Middle frontal gyrus (tissue), 1 donor: ENCODE measurements around the gene FNDC3B.

Experiments
- DNase-seq: peaks from one replicate; pipeline ENCODE4 v3.0.0-alpha.2; 2015; ENCODE audit warnings: low spot score; ENCODE audit errors: extremely low spot score

FNDC3B gene

GRCh38 chr3:172328282-172328681 lies 288.9 kb downstream of the FNDC3B start:
- DNase-seq = no peak

- no peak for DNase-seq
Measured at GRCh38 chr3:172329070-172329469, 289.7 kb downstream of the FNDC3B start.

GRCh38 chr3:172330413-172330812 lies 291.0 kb downstream of the FNDC3B start:
- no peak for DNase-seq

GRCh38 chr3:172332256-172333041 lies 293.1 kb downstream of the FNDC3B start:
- DNase-seq = peak; percentile 56

- DNase-seq = no peak
Measured at GRCh38 chr3:172333042-172333377, 293.6 kb downstream of the FNDC3B start.

- DNase-seq = no peak
Measured at GRCh38 chr3:172333692-172334457, 294.5 kb downstream of the FNDC3B start.

GRCh38 chr3:172334671-172335207 lies 295.4 kb downstream of the FNDC3B start:
- no peak for DNase-seq

GRCh38 chr3:172339892-172340291 lies 300.5 kb downstream of the FNDC3B start:
- no peak for DNase-seq

- DNase-seq = no peak
Measured at GRCh38 chr3:172340583-172340982, 301.2 kb downstream of the FNDC3B start.

- peak; percentile 50 for DNase-seq
Measured at GRCh38 chr3:172341482-172342059, 302.2 kb downstream of the FNDC3B start.

GRCh38 chr3:172342097-172342659 lies 302.8 kb downstream of the FNDC3B start:
- DNase-seq = no peak

GRCh38 chr3:172343117-172343516 lies 303.7 kb downstream of the FNDC3B start:
- no peak for DNase-seq

- no peak for DNase-seq
Measured at GRCh38 chr3:172343979-172344378, 304.6 kb downstream of the FNDC3B start.

- DNase-seq = no peak
Measured at GRCh38 chr3:172346161-172346560, 306.8 kb downstream of the FNDC3B start.

- DNase-seq = no peak
Measured at GRCh38 chr3:172347895-172348679, 308.7 kb downstream of the FNDC3B start.

- DNase-seq = no peak
Measured at GRCh38 chr3:172351895-172352466, 312.6 kb downstream of the FNDC3B start.

- DNase-seq = no peak
Measured at GRCh38 chr3:172352786-172353185, 313.4 kb downstream of the FNDC3B start.

GRCh38 chr3:172354931-172355499 lies 315.6 kb downstream of the FNDC3B start:
- DNase-seq = no peak

- DNase-seq = no peak
Measured at GRCh38 chr3:172355836-172356235, 316.5 kb downstream of the FNDC3B start.

GRCh38 chr3:172356427-172356826 lies 317.0 kb downstream of the FNDC3B start:
- no peak for DNase-seq
